HG02973 (cell line): ENCODE measurements around the gene TOMM40L.

Experiments used
- ATAC-seq: cut with Tn5 transposase; IDR thresholded peaks from one replicate; pipeline ENCODE4 v1.9.1; 2021; ENCODE audit warnings: moderate library complexity; ENCODE audit not compliant: unreplicated experiment

The TOMM40L gene

GRCh38 chr1:161196521-161197451 lies 29.1 kb upstream of the TOMM40L start:
- ATAC-seq = no peak

- ATAC-seq = no peak
Observed at GRCh38 chr1:161197560-161198193, 28.2 kb upstream of the TOMM40L start.

GRCh38 chr1:161198194-161198896 lies 27.5 kb upstream of the TOMM40L start:
- ATAC-seq = no peak

GRCh38 chr1:161198897-161199431 lies 26.9 kb upstream of the TOMM40L start, which contains the start of gene ADAMTS4:
Gene ADAMTS4 (minus strand): TSS chr1:161199054. CDS start chr1:161198627, 427 bp downstream.
- no peak for ATAC-seq

- no peak for ATAC-seq
Observed at GRCh38 chr1:161199506-161200139, 26.2 kb upstream of the TOMM40L start.

- no peak for ATAC-seq
Observed at GRCh38 chr1:161200421-161200991, 25.4 kb upstream of the TOMM40L start.

GRCh38 chr1:161200992-161201835 lies 24.6 kb upstream of the TOMM40L start:
- no peak for ATAC-seq

GRCh38 chr1:161201836-161202712 lies 23.8 kb upstream of the TOMM40L start, which contains the start of gene NDUFS2:
Gene NDUFS2 (plus strand): TSS chr1:161202367. CDS start chr1:161202386, 19 bp downstream.
- peak; percentile 92 for ATAC-seq

- ATAC-seq = no peak
Observed at GRCh38 chr1:161206411-161207140, 19.3 kb upstream of the TOMM40L start.

- no peak for ATAC-seq
Observed at GRCh38 chr1:161207173-161207572, 18.7 kb upstream of the TOMM40L start.

GRCh38 chr1:161209790-161210409 lies 16.0 kb upstream of the TOMM40L start:
- ATAC-seq = peak; percentile 74

- ATAC-seq = no peak
Observed at GRCh38 chr1:161214369-161214768, 11.5 kb upstream of the TOMM40L start.

- no peak for ATAC-seq
Observed at GRCh38 chr1:161215076-161215475, 10.8 kb upstream of the TOMM40L start, which contains the start of gene FCER1G. Gene FCER1G (plus strand): TSS chr1:161215295. CDS start chr1:161215322, 27 bp downstream.

GRCh38 chr1:161216945-161217712 lies 8.7 kb upstream of the TOMM40L start:
- ATAC-seq = peak; percentile 60

GRCh38 chr1:161217831-161218230 lies 8.0 kb upstream of the TOMM40L start:
- ATAC-seq = no peak
